T-helper 1 cell (primary cell): ENCODE results near the gene SFI1.
A peak's percentile ranks its signal among the peaks of the same experiment; 100 is the strongest.
"Not testable (repeated sequence)": the region's sequence is repeated elsewhere in the genome, so short reads cannot be mapped to it uniquely, and the experiment has no call there.

Experiments used
- DNase-seq, 5 donors: peaks; one replicate each; pipeline ENCODE4 v3.0.0-alpha.2; 2012 to 2020

The SFI1 gene

GRCh38 chr22:31493355-31493754 lies 3.0 kb upstream of the SFI1 start:
- DNase-seq: not testable (repeated sequence)

GRCh38 chr22:31495343-31495742 lies 993 bp upstream of the SFI1 start:
- no peak for DNase-seq

- peak; percentile 19 to 54 (median 41) for DNase-seq
Measured at GRCh38 chr22:31496735-31497146, 405 bp downstream of the SFI1 start.

- DNase-seq: peak in 3 of 5 donors; percentile 3 to 60 (median 34)
Measured at GRCh38 chr22:31497148-31497938, 1.0 kb downstream of the SFI1 start.

DNA sequence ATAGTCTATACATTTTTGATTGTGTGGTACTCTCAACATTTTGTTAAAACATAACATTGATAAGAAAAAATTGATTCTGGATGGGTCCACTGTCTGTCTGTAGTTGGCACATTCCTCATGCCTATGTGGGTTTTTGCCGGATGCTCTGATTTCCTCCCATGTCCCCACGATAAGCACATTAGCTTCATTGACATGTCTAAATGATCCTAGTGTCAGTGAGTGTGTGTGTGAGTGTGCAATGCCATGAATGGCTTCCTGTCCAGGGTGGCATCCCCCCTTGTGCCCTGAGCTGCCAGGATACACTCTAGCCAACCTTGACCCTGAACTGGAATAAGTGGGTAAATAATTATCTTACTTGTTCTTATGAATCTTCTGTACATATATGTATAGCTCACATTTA lies 5.4 kb downstream of the SFI1 start:
- DNase-seq: no peak

- DNase-seq: no peak
Measured at GRCh38 chr22:31503211-31503964, 7.1 kb downstream of the SFI1 start.

GRCh38 chr22:31504282-31504681 lies 7.9 kb downstream of the SFI1 start:
- DNase-seq: peak in 1 of 5 donors; percentile 18

DNA sequence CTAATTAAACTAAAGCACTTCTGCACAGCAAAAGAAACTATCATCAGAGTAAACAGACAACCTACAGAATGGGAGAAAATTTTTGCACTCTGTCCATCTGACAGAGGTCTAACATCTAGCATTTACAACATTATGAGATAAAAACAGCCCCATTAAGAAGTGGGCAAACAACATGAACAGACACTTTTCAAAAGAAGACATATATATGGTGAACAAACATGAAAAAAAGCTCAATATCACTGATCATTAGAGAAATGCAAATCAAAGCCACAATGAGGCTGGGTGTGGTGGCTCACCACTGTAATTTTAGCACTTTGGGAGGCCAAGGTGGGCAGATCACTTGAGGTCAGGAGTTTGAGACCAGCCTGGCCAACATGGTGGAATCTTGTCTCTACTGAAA lies 11.2 kb downstream of the SFI1 start:
- not testable (repeated sequence) for DNase-seq

DNA sequence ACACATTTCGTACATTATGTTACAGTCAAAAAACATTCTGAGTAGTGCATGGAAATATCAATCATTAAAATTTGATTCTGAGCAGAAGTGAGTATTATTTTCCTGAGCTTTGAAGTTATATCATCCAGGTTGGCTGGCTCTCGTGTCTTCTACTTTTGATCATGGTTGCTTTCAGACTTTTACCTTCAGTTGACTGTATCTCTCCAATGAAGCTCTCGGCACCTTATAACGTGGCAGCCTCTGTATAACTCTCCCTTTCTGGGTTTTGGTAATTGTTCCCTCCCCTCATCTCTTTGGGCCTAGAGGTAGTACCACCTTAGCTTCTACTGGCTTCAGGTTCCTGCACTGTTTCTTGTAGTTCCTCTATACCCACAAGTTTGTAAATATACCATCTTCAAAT lies 12.2 kb downstream of the SFI1 start:
- DNase-seq: no peak

- no peak for DNase-seq
Measured at GRCh38 chr22:31509061-31509762, 12.9 kb downstream of the SFI1 start.

DNA sequence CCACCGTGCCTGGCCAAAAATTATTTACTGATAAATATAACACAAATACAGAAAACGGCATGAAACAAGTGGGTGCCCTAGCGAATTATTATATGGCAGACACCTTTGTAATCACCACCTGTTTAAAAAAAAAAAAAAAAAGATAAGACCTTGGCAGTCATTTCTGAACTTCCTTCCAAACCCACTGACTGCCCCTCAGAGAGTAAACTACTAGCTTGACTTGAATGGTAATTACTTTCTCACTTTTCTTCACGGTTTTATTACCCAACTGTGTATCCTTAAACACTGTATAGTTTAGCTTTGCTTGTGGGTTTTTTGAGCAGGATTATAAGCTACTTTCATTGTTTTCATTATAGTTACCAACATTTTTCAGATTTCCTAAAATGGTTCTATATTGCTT lies 23.7 kb downstream of the SFI1 start:
- no peak for DNase-seq

DNA sequence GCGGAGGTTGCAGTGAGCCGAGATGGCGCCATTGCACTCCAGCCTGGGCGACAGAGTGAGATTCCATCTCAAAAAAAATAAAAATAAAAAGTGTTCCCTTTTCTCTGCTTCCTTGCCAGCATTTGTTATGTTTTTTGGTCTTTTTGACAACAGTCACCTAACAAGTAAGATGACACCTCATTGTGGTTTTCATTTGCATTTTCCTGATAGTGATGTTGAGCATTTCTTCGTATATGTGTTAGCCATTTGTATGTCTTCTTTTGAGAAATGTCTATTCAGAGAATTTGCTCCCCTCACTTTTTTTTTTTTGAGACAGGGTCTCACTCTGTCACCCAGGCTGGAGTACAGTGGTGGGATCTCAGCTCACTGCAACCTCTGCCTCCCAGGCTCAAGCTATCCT lies 27.8 kb downstream of the SFI1 start:
- DNase-seq: peak in 1 of 5 donors; percentile 48

DNA sequence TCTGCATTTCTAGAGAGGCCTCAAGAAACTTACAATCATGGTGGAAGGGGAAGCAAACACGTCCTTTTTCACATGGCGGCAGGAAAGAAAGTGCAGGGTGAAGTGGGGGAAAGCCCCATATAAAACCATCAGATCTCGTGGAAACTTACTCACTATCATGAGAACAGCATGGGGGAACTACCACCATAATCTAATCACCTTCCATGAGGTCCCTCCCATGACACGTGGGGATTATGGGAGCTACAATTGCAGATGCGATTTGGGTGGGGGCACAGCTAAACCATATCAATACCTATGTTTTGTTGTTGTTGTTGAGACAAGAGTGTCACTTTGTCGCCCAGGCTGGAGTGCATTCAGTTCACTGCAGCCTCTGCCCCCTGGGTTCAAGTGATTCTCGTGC lies 29.9 kb downstream of the SFI1 start:
- DNase-seq: peak in 1 of 5 donors; percentile 42

DNA sequence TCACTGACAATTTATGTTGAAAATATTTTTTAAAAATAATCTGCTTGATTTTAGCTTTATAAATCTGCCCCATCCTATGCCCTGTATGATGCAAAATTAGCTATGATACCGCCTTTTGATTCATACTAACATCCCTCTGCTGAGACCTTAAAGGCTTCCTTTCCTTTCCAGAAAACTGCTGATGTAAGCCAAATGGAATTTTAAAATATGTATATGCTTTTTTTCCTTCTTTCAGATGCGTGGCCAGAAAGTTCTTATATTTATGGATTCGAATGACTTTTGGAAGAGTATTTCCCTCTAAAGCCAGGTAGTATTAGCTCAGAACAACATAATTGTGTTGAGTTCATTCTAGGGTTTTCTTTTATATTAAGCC lies 34.5 kb downstream of the SFI1 start:
- no peak for DNase-seq

- DNase-seq: no peak
Measured at GRCh38 chr22:31532060-31532459, 35.7 kb downstream of the SFI1 start.

GRCh38 chr22:31533374-31533773 lies 37.0 kb downstream of the SFI1 start:
- DNase-seq: peak in 1 of 5 donors; percentile 44

DNA sequence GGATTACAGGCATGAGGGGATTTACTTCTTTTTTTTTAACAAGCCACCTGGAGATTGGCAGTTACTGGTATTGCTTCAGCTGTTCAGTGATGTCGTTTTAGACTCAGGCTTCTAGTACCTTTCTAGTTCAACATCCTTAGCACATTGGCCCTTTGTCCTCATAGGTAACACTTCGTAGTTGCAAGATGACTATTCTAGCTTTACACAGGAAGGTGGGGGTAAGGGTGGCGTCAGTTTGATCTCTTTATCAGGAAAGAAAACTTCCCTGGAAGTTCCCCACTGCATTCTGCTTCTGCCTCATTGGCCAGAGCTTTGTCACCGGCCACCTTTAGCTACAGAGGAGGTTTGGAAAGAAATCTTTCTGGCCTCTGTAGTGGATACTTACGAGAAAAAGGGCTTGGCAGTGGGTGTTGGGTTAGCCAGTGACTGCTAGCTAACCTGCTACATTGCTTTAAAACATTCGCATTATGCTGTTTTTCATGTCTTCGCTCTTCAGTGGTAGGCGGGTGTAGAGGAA lies 40.7 kb downstream of the SFI1 start:
- DNase-seq: peak in 1 of 5 donors; percentile 85

- DNase-seq: peak in 1 of 5 donors; percentile 69
Measured at GRCh38 chr22:31538815-31539214, 42.5 kb downstream of the SFI1 start.

DNA sequence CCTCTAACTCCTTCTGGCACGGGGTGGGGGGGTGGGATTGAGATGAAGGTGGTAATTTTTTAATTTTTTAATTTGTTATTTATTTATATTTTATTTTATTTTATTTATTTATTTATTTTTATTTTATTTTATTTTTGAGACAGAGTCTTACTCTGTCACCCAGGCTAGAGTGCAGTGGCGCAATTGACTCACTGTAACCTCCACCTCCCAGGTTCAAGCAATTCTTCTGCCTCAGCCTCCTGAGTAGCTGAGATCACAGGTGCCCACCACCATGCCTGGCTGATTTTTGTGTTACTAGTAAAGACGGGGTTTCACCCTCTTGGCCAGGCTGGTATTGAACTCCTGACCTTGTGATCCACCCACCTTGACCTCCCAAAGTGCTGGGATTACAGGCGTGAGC lies 43.8 kb downstream of the SFI1 start:
- not testable (repeated sequence) for DNase-seq

GRCh38 chr22:31540966-31541365 lies 44.6 kb downstream of the SFI1 start:
- DNase-seq: no peak

DNA sequence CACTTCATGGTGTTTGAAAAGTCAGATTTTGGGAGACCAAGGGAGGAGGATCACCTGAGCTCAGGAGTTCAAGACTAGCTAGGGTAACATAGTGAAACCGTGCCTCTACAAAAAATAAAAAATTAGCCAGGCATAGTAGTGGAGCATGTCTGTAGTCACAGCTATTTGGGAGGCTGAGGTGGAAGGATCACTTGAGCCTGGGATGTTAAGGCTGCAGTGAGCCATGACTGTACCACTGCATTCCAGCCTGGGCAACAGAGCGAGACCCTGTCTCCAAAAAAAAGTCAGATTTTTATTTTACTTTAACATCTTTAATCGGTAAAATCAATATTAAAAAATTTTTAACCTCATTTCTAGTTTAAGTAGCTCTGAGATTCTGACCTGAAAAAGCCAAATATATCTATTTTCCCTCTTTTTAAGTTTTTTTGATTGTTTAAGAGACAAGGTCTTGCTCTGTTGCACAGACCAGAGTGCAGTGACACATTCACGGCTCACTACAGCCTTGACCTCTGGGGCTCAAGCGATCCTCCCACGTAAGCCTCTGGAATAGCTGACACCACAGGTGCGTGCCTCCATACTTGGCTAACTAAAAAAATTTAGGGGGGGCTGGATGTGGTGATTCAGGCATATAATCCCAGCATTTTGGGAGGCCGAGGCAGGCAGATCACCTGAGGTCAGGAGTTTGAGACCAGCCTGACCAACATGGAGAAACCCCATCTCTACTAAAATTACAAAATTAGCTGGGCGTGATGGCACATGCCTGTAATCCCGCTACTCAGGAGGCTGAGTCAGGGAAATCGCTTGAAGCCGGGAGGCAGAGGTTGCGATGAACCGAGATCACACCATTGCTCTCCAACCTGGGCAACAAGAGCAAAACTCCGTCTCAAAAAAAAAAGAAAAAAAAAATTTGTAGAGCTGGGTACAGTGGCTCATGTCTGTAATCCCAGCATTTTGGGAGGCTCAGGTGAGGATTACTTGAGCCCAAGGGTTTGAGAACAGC lies 48.4 kb downstream of the SFI1 start:
- DNase-seq: no peak

- DNase-seq: no peak
Measured at GRCh38 chr22:31550871-31551370, 54.6 kb downstream of the SFI1 start.
